ENCODE measurements around the gene TM9SF3. TPM values are rescaled to one million over a fixed set of nuclear protein-coding genes. Genes with fewer than 3 reads are reported as not detected.

TM9SF3 gene
- total and polyA plus RNA-seq, 10 of the 15 experiments (the other 5 are each of a cell fraction or from before 2014, with no cell fraction given) = 17.1 to 85.4 (median 44.9) TPM

DNA sequence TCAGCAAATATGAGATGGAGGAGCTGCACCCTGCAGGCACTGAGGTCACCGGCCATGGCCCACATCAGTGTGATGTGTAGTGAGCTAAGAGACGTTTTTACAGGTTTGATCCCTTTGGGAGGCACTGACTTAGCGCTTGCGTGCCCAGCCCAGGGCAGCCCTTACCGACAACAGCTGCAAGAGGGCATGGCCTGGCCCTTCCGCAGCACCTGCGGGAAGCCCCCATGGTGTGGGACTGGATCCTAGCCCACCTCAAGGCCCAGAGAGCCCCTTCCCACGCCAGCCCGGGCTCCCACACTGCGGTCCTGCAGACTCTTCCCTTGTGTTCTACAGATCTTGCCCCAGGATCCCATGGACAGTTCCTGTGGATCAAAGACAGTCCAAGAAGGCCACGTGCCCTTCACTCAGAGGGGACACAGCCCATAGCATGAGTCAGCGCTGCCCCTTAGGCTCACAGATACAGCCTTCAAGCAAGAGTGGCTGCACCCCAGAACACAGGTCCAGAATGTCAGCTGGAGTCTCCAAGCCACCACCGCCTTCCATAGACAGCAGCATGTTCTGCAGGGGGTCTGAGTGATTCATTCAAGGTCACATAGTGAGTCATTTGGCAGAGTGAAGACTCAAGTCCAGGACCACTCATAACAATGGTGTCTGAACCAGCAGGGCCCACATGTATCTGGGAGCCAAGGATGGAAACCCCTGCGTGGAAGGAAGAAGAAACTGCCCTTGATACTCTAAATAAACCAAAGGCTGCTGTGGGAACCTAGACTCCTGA lies 98.5 kb downstream of the TM9SF3 start:
- Histone ChIP-seq H3K4me2 (ENCODE audit: control insufficient read depth, insufficient read depth) (no peak overlapping the region), H3K27me3 (replicated peaks in 1 of 2; ENCODE audit: control insufficient read depth in 2 of 2, insufficient read depth in 2 of 2, low read length in 1 of 2) (no peaks in the 10 kb centered on the region), H3K27ac (ENCODE audit: control insufficient read depth, insufficient read depth) (no peak overlapping the region), H4K20me1 (ENCODE audit: control insufficient read depth, insufficient read depth) (no peaks in the 10 kb centered on the region), H3K9me3 (replicated peaks; ENCODE audit: control insufficient read depth, insufficient read depth, low read length) (no peaks in the 10 kb centered on the region), H3K9ac (ENCODE audit: control insufficient read depth, insufficient read depth, low read length) (no peak overlapping the region), H3K4me3 (no peak overlapping the region), H2AFZ (ENCODE audit: control insufficient read depth, low read depth, low read length) (no peak overlapping the region), H3K36me3 (ENCODE audit: control insufficient read depth in 2 of 2, insufficient read depth in 2 of 2, low read length in 1 of 2) (no peaks in the 10 kb centered on the region; a peak in 1 of 4 replicates), H3K79me2 (ENCODE audit: control insufficient read depth, insufficient read depth, low read length) (no peaks in the 10 kb centered on the region), H3K4me1 (ENCODE audit: control insufficient read depth, insufficient read depth, low read length) (no peaks in the 10 kb centered on the region)
- intact Hi-C loops (cut with micrococcal nuclease; ENCODE audit: unreplicated experiment) = no loop called here
- DNase-seq (ENCODE audit: low read depth, low spot score) (no peak), FAIRE-seq (no peak), ATAC-seq (no peak)
- in situ Hi-C loops (cut with MboI) = no loop called here
- CTCF ChIA-PET = interaction anchor here (1.3 kb wide), 1 partner anchor 91 kb away, joined by 3 read pairs; no protein-coding TSS in a partner anchor
- BruUV-seq (replicated peaks) = no TSS peak
- POLR2A ChIA-PET = no interaction called here
- 35% methylated on average over 14 of the region's 14 CpGs for WGBS (ENCODE audit: insufficient coverage, insufficient replicate concordance, low lambda C conversion rate, missing lambda C conversion rate)
- SMC1A ChIA-PET (ENCODE audit: uncharacterized antibody, unreplicated experiment) = no interaction called here
- RAD21 ChIA-PET (ENCODE audit: unreplicated experiment) = no interaction called here
- TF ChIP-seq EP300 (IDR thresholded peaks at IDR 0.05; ENCODE audit: borderline replicate concordance in 1 of 2, control insufficient read depth in 1 of 2, low read depth in 2 of 2, low read length in 2 of 2) (no peak), CBFB (IDR thresholded peaks at IDR 0.05; ENCODE audit: low read depth) (no peak), HSF1 (IDR thresholded peaks at IDR 0.05; ENCODE audit: low read depth, low read length) (no peak), YY1 (IDR thresholded peaks at IDR 0.05; ENCODE audit: low read depth, low read length) (no peak), NFXL1 (IDR thresholded peaks at IDR 0.05; ENCODE audit: borderline replicate concordance) (no peak), USF1 (IDR thresholded peaks at IDR 0.05; ENCODE audit: borderline replicate concordance, extremely low read length, insufficient read depth, low read depth, low read length) (no peak), MLLT1 (IDR thresholded peaks at IDR 0.05) (no peak), ZNF207 (IDR thresholded peaks at IDR 0.05; ENCODE audit: borderline replicate concordance) (no peak), HDGF (IDR thresholded peaks at IDR 0.05) (no peak), ZBED1 (IDR thresholded peaks at IDR 0.05; ENCODE audit: borderline replicate concordance) (no peak), PRDM15 (CRISPR knock-in tag; IDR thresholded peaks at IDR 0.05) (no peak), CHD1 (IDR thresholded peaks at IDR 0.05; ENCODE audit: low read depth, low read length) (no peak)
- TF ChIP-seq, protein P1, sequence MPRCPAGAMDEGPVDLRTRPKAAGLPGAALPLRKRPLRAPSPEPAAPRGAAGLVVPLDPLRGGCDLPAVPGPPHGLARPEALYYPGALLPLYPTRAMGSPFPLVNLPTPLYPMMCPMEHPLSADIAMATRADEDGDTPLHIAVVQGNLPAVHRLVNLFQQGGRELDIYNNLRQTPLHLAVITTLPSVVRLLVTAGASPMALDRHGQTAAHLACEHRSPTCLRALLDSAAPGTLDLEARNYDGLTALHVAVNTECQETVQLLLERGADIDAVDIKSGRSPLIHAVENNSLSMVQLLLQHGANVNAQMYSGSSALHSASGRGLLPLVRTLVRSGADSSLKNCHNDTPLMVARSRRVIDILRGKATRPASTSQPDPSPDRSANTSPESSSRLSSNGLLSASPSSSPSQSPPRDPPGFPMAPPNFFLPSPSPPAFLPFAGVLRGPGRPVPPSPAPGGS (IDR thresholded peaks at IDR 0.05; ENCODE audit: borderline replicate concordance, insufficient read depth, low read depth, low read length, poor library complexity, severe bottlenecking) = no peak

Data from GM12878 (cell line).